ENCODE measurements around the gene OR6S1. TPM values are rescaled to one million over a fixed set of nuclear protein-coding genes. Genes with fewer than 3 reads are reported as not detected.

The OR6S1 gene
- total and polyA plus RNA-seq, 10 of the 15 experiments (the other 5 are each of a cell fraction or from before 2014, with no cell fraction given) = 0.22 to 0.67 (median 0.43) TPM; not detected in 4

DNA sequence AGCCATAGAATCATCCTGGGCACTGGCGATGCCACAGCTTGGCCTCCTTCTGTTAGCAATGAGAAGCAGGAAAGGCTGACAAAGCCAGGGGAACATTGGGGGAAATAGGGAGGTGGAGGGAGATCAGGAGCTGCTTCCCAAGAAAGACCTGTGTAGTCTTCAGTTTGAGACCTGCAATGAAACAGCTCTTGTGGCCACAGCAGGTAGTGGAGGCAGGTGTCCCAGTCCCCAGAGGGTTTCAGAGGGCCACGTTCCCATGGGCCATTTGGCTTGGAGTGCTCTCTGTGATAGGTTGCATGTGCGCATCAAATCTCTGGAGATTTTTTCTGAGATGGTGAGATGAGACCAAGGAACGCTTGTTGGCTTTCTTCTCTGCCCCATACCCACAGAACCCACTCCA is 14.4 kb upstream of the OR6S1 start:
- no peaks in the 10 kb centered on the region for H3K9me3 ChIP-seq (replicated peaks; ENCODE audit: control insufficient read depth, insufficient read depth, low read length)
- H3K9ac ChIP-seq (ENCODE audit: control insufficient read depth, insufficient read depth, low read length) = no peak overlapping the region
- H2AFZ ChIP-seq (ENCODE audit: control insufficient read depth, low read depth, low read length) = no peak overlapping the region
- DNase-seq (ENCODE audit: low read depth, low spot score) (no peak), ATAC-seq (no peak), FAIRE-seq (no peak)
- peak in 1 of 3 experiments; percentile 15; a peak in 1 of 6 replicates for TF ChIP-seq CTCF (IDR thresholded peaks at IDR 0.05 in 2 of 3, conservative IDR thresholded peaks at IDR 0.05 in 1 of 3; ENCODE audit: control insufficient read depth in 2 of 3, extremely low read depth in 1 of 3, insufficient read depth in 1 of 3, low read depth in 3 of 3, low read length in 3 of 3)
- no peak for TF ChIP-seq REST (IDR thresholded peaks at IDR 0.05; ENCODE audit: low read depth, low read length)
- BruUV-seq (replicated peaks) = no TSS peak
- 32% methylated on average over 4 of the region's 4 CpGs for WGBS (ENCODE audit: insufficient coverage, insufficient replicate concordance, low lambda C conversion rate, missing lambda C conversion rate)
- intact Hi-C loops (cut with micrococcal nuclease; ENCODE audit: unreplicated experiment) = no loop called here
- ChIA-PET CTCF (interaction anchor here (1.0 to 11.5 kb wide), 5 partner anchors 10 to 328 kb away, joined by 3 to 214 read pairs (median 6); partner anchors contain the start of genes ANG and RNASE4), SMC1A (ENCODE audit: uncharacterized antibody, unreplicated experiment) (interaction anchor here (1.1 to 2.9 kb wide), 3 partner anchors 31 to 46 kb away, joined by 3 to 16 read pairs (median 4); no protein-coding TSS in a partner anchor), RAD21 (ENCODE audit: unreplicated experiment) (interaction anchor here (0.8 kb wide), 1 partner anchor 35 kb away, joined by 3 read pairs; no protein-coding TSS in a partner anchor), POLR2A (interaction anchor here (0.5 kb wide), 1 partner anchor 313 kb away, joined by 4 read pairs; no protein-coding TSS in a partner anchor)
- no peaks in the 10 kb centered on the region; the same call in 1 of the 2 replicates for H3K4me1 ChIP-seq (ENCODE audit: control insufficient read depth, insufficient read depth, low read length)
- H3K4me2 ChIP-seq (ENCODE audit: control insufficient read depth, insufficient read depth) = no peak overlapping the region
- H3K36me3 ChIP-seq (ENCODE audit: control insufficient read depth in 2 of 2, insufficient read depth in 2 of 2, low read length in 1 of 2) = peaks cover 0 to 3% of the 10 kb centered on the region in 2 experiments; a peak in 1 of 4 replicates
- no peak overlapping the region for H3K4me3 ChIP-seq
- no peak overlapping the region for H3K27ac ChIP-seq (ENCODE audit: control insufficient read depth, insufficient read depth)
- no peaks in the 10 kb centered on the region; the same call in 1 of the 2 replicates for H4K20me1 ChIP-seq (ENCODE audit: control insufficient read depth, insufficient read depth)
- no peaks in the 10 kb centered on the region; a peak in 2 of 4 replicates for H3K27me3 ChIP-seq (replicated peaks in 1 of 2; ENCODE audit: control insufficient read depth in 2 of 2, insufficient read depth in 2 of 2, low read length in 1 of 2)
- H3K79me2 ChIP-seq (ENCODE audit: control insufficient read depth, insufficient read depth, low read length) = no peaks in the 10 kb centered on the region; the same call in 1 of the 2 replicates
- in situ Hi-C loops (cut with MboI) = no loop called here

All from GM12878 (cell line).